ENCODE results near the gene ROBO1. TPM values are rescaled to one million over a fixed set of nuclear protein-coding genes. Genes with fewer than 3 reads are reported as not detected.

The ROBO1 gene
- total and polyA plus RNA-seq, 2 donors (not counting 1 experiment from before 2014, with no cell fraction given) = 0.27 to 3.2 TPM

DNA sequence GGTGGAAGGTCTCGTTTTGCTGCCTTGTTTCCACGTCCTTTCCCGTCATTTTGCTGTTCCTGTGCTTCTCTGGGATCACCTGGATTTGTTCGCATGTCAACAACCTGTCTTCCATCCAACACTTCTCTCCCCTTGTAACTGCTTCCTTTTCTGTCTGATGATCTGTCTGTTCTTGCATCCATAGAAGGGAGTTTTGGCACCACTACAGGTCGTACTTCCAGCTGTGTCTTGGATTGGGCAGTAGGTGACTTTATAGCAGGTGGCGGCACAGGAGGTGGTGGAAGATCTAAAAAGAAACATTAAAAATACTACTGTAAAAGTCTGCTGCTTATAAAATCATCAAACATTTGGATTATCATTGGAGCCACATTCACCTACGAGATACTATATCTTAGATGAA is 1161.0 kb downstream of the ROBO1 start:
- ATAC-seq (ENCODE audit: low read depth) (no peak), DNase-seq (no peak)
- H2AFZ ChIP-seq (ENCODE audit: insufficient read depth, low read depth, low read length, poor library complexity, severe bottlenecking) = no peak overlapping the region
- Mint-ChIP-seq H3K4me1 (no peaks in the 10 kb centered on the region), H3K27me3 (no peaks in the 10 kb centered on the region), H3K4me3 (no peak overlapping the region), H3K27ac (no peak overlapping the region), H3K9me3 (ENCODE audit: insufficient read depth) (peaks cover 3% of the 10 kb centered on the region)
- H3K4me2 ChIP-seq (replicated peaks; ENCODE audit: low read depth, low read length, poor library complexity, severe bottlenecking) = no peak overlapping the region
- no peak overlapping the region for H3K9ac ChIP-seq (ENCODE audit: low read length)
- ChIA-PET POLR2A (no interaction called here), CTCF (no interaction called here)
- H3K27me3 ChIP-seq (replicated peaks in 1 of 4; ENCODE audit: control extremely low read depth in 1 of 4, control insufficient read depth in 3 of 4, insufficient read depth in 4 of 4, low read length in 3 of 4) = no peaks in the 10 kb centered on the region
- WGBS (ENCODE audit: insufficient coverage) = 87% methylated on average over 4 of the region's 7 CpGs
- intact Hi-C loops (cut with micrococcal nuclease) = no loop called here
- no peaks in the 10 kb centered on the region for H4K20me1 ChIP-seq (ENCODE audit: control insufficient read depth, insufficient read depth, low read length, poor library complexity, severe bottlenecking)
- no peak overlapping the region for H3K4me3 ChIP-seq (ENCODE audit: control extremely low read depth in 1 of 5, extremely low read depth in 1 of 5, insufficient read depth in 1 of 5, low read depth in 2 of 5, low read length in 4 of 5)
- H3K9me3 ChIP-seq (ENCODE audit: control extremely low read depth in 1 of 3, control insufficient read depth in 2 of 3, insufficient read depth in 1 of 3, low read length in 2 of 3) = no peaks in the 10 kb centered on the region
- no peak for TF ChIP-seq EZH2 (IDR thresholded peaks at IDR 0.05; ENCODE audit: borderline replicate concordance, insufficient read depth, low read depth, low read length, poor library complexity, severe bottlenecking)
- TF ChIP-seq, protein P1, sequence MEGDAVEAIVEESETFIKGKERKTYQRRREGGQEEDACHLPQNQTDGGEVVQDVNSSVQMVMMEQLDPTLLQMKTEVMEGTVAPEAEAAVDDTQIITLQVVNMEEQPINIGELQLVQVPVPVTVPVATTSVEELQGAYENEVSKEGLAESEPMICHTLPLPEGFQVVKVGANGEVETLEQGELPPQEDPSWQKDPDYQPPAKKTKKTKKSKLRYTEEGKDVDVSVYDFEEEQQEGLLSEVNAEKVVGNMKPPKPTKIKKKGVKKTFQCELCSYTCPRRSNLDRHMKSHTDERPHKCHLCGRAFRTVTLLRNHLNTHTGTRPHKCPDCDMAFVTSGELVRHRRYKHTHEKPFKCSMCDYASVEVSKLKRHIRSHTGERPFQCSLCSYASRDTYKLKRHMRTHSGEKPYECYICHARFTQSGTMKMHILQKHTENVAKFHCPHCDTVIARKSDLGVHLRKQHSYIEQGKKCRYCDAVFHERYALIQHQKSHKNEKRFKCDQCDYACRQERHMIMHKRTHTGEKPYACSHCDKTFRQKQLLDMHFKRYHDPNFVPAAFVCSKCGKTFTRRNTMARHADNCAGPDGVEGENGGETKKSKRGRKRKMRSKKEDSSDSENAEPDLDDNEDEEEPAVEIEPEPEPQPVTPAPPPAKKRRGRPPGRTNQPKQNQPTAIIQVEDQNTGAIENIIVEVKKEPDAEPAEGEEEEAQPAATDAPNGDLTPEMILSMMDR (IDR thresholded peaks at IDR 0.05) = no peak
- H3K27ac ChIP-seq (ENCODE audit: low read length in 2 of 2) = no peak overlapping the region
- H3K4me1 ChIP-seq (ENCODE audit: control insufficient read depth in 2 of 2, insufficient read depth in 2 of 2, low read length in 2 of 2) = no peaks in the 10 kb centered on the region
- no peaks in the 10 kb centered on the region for H3K79me2 ChIP-seq (ENCODE audit: control insufficient read depth, insufficient read depth, low read length)
- no peaks in the 10 kb centered on the region for H3K36me3 ChIP-seq (replicated peaks in 1 of 2; ENCODE audit: control extremely low read depth in 1 of 2, control insufficient read depth in 1 of 2, extremely low read depth in 1 of 2, insufficient read depth in 2 of 2, low read length in 1 of 2)

DNA sequence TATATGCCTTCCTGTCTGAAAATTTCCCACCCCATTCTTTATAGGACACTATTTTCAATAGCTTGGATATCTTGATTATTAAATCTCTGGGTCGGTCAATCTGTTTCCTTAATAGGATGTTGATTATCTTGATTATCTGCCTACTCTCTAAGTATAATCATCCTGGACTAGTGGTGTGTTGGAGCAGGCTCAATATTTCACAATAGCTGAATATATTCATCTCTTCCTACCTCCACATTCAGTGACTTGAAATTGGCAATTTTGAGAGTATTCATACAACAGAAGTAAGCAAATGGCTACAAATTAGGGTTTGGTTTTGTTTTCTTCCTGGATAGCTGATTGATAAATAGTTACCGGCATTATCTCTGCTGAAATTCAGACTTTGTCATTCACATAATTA is 1162.6 kb downstream of the ROBO1 start:
- Histone ChIP-seq H3K4me1 (ENCODE audit: control insufficient read depth in 2 of 2, insufficient read depth in 2 of 2, low read length in 2 of 2) (no peaks in the 10 kb centered on the region), H3K9ac (ENCODE audit: low read length) (no peak overlapping the region), H3K9me3 (ENCODE audit: control extremely low read depth in 1 of 3, control insufficient read depth in 2 of 3, insufficient read depth in 1 of 3, low read length in 2 of 3) (no peaks in the 10 kb centered on the region), H3K36me3 (replicated peaks in 1 of 2; ENCODE audit: control extremely low read depth in 1 of 2, control insufficient read depth in 1 of 2, extremely low read depth in 1 of 2, insufficient read depth in 2 of 2, low read length in 1 of 2) (no peaks in the 10 kb centered on the region), H3K27me3 (replicated peaks in 1 of 4; ENCODE audit: control extremely low read depth in 1 of 4, control insufficient read depth in 3 of 4, insufficient read depth in 4 of 4, low read length in 3 of 4) (no peaks in the 10 kb centered on the region), H4K20me1 (ENCODE audit: control insufficient read depth, insufficient read depth, low read length, poor library complexity, severe bottlenecking) (no peaks in the 10 kb centered on the region), H3K4me3 (ENCODE audit: control extremely low read depth in 1 of 5, extremely low read depth in 1 of 5, insufficient read depth in 1 of 5, low read depth in 2 of 5, low read length in 4 of 5) (no peak overlapping the region), H2AFZ (ENCODE audit: insufficient read depth, low read depth, low read length, poor library complexity, severe bottlenecking) (no peak overlapping the region), H3K4me2 (replicated peaks; ENCODE audit: low read depth, low read length, poor library complexity, severe bottlenecking) (no peak overlapping the region), H3K27ac (ENCODE audit: low read length in 2 of 2) (no peak overlapping the region), H3K79me2 (ENCODE audit: control insufficient read depth, insufficient read depth, low read length) (no peaks in the 10 kb centered on the region)
- POLR2A ChIA-PET = no interaction called here
- CTCF ChIA-PET = no interaction called here
- no CpG with 5 or more reads among the region's 2 CpGs for WGBS (ENCODE audit: insufficient coverage)
- TF ChIP-seq, protein P1 (IDR thresholded peaks at IDR 0.05) = no peak
- no peak for TF ChIP-seq EZH2 (IDR thresholded peaks at IDR 0.05; ENCODE audit: borderline replicate concordance, insufficient read depth, low read depth, low read length, poor library complexity, severe bottlenecking)
- Mint-ChIP-seq H3K4me3 (no peak overlapping the region), H3K4me1 (no peaks in the 10 kb centered on the region), H3K9me3 (ENCODE audit: insufficient read depth) (peaks cover 3% of the 10 kb centered on the region), H3K27ac (no peak overlapping the region), H3K27me3 (no peaks in the 10 kb centered on the region)
- no peak for ATAC-seq (ENCODE audit: low read depth)
- no peak for DNase-seq
- intact Hi-C loops (cut with micrococcal nuclease) = no loop called here

All from B cell (primary cell).